ENCODE data around the gene SYS1.

DNA sequence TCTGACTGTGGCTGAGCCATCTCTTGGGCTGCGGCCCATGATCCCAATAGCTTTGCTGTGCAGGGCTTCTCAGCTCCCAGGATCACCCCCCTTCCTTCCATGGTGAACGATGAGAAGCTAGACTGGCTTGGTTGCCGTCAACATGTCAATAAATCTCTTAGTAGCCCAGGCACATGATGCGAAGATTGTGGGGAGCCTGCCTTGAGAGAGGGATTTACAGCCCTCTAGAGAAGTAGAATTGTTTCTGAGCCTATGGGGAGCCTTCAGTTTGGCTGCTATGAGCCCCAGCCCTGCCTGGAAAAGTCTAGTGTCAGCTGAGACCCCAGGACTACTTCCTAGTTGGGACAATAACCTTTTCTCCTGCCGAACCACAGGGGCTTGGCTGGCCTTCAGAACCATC, 49.7 kb downstream of the SYS1 start:
- TF ChIP-seq EZH2phosphoT487 (IDR thresholded peaks at IDR 0.05; ENCODE audit: borderline replicate concordance, low read length): no peak
- TF ChIP-seq, protein P1, sequence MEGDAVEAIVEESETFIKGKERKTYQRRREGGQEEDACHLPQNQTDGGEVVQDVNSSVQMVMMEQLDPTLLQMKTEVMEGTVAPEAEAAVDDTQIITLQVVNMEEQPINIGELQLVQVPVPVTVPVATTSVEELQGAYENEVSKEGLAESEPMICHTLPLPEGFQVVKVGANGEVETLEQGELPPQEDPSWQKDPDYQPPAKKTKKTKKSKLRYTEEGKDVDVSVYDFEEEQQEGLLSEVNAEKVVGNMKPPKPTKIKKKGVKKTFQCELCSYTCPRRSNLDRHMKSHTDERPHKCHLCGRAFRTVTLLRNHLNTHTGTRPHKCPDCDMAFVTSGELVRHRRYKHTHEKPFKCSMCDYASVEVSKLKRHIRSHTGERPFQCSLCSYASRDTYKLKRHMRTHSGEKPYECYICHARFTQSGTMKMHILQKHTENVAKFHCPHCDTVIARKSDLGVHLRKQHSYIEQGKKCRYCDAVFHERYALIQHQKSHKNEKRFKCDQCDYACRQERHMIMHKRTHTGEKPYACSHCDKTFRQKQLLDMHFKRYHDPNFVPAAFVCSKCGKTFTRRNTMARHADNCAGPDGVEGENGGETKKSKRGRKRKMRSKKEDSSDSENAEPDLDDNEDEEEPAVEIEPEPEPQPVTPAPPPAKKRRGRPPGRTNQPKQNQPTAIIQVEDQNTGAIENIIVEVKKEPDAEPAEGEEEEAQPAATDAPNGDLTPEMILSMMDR (IDR thresholded peaks at IDR 0.05; ENCODE audit: low read depth, low read length, poor library complexity, severe bottlenecking): no peak
